ENCODE results near the gene POLDIP3.

POLDIP3 gene

DNA sequence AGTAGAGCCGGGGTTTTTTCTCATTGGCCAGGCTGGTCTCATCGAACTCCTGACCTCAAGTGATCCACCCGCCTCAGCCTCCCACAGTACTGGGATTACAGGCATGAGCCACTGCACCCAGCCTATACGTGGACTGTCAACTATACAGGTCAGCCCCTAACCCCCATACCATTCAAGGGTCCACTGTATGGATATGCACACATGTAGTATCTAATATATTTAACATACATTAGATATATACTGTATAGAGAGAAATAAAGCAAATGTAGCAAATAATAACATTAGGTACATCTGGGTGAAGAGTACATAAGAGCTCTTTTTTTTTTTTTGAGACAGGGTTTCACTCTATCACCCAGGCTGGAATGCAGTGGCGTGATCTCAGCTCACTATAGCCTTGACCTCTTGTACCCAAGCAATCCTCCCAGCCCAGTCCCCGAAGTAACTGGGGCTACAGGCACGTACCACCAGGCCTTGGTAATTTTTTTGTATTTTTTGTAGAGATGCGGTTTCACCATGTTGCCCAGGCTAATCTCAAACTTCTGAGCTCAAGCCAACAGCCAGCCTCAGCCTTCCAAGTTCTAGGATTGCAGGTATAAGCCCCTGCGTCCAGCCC is 27.2 kb upstream of the POLDIP3 start:
- DNase-seq, result no peak

DNA sequence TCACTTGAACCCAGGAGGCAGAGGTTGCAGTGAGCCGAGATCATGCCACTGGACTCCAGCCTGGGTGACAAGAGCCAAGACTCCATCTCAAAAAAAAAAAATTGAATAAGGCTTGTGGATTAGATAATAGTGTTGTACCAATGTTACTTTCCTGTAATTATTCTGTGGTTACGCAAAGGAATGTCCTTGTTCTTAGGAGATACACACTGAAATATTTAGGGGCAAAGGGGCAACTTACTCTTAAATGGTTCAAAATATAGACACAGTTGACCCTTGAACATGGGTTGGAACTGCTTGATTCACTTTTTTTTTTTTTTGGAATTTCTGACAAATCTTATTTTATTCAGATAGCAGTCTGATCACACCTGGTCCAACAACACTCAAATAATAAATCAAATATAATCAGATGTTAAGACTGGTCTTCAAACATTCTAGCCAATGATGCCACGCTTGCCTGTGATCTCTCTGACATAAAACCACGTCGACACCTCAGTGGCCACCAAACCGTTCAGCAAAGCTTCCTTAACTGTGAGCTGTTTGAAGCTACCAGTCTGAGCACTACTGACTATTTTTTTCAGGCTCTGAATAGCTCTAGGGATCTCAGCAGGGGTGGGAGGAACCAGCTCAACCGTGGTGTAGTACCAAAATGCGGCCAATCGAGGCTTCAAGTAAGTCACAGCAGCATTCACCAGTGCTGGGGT is 25.0 kb upstream of the POLDIP3 start:
- no peak for DNase-seq

DNA sequence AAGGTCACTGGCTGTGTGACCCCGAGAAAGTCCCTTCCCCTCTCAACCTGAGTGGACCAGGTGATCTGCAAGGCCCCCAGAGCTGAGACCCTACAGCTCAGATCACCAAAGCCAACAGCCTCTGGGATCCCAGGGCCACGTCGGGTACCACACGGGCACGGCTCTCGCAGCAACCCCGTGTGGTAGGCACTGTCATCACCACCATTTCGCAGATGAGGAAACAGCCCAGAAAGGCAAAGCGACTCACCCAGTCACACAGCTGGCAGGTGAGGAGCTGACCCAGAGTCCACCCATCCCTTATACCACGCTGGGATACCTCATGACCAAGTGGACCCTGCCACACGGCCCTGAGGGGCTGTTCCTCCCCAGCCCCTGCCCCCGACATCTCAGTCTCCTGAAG is 22.9 kb upstream of the POLDIP3 start:
- DNase-seq, result no peak

DNA sequence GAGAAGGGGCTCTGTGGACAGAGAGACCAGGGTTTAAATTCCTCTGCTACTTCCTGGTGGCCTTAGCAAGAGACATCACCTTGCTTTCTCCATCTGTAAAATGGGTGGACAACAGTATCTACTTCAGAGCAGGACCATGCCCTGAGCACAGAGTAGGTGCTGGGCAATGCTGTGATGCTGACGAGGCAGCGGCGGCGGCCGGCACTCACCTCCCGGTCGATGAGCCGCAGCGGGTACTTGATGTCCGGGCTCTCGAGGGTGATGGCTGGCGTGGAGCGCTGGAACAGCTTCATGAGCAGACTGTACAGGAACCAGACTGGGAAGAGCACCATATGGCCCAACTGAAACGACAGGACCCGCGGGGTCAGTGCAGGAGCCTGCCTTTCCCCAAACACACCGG is 21.8 kb upstream of the POLDIP3 start:
- DNase-seq, result no peak

DNA sequence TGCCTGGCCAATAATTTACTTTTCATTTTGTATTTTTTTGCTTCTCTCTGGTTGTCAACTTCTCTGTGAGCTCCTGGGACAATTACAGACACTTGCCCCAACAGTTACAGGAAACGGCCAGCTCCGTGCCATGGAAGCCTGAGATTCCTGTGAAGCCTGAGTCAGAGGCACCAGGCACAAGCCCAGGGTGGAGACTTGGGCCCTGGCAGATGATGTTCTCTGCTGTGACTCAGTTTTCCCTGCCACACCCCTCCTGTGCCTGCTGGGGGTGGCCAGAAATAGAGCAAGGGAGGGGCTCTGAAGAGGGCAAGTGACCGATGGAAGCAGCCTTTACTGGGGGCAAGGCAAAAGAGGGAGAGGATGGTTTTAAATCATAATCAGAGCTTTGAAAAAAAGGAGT is 20.8 kb upstream of the POLDIP3 start:
- DNase-seq, result no peak

DNA sequence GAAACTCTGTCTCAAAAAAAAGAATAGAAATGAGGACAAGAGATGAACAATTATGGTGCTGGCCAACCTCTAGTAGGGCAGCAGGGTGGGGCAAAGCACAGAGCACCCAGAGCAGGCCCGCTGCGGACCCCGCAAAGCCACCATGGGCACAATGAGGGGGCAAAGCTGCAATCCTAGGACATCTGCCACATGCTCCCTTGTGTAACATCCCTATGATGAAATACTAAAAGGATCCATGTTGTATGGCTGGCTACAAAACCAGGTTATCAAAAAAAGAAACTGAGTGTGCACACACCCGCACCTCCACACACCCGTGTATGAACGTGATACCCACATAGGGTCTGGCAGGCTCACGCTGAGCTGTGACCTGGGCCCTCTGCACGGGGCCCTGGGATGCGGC is 18.3 kb upstream of the POLDIP3 start:
- DNase-seq, result no peak

DNA sequence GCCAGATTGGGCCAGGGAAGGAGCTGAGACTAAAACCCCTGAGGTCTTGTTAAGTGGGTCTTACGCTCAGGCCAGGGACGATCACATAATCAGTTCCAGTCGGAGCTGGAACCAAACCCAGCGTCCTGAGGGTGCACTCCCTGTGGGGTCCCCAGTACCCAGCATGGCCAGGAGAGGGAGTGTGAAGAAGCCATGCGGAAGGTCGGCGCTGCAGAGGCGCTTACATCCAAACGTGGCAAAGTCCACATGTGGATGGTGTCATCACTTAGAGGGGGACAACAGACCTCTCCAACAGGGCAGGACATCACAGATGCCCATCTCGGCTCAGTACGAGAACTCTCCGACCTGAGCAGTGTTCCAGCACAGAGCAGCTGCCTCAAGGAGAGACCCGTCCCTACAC is 17.4 kb upstream of the POLDIP3 start:
- DNase-seq, result no peak

DNA sequence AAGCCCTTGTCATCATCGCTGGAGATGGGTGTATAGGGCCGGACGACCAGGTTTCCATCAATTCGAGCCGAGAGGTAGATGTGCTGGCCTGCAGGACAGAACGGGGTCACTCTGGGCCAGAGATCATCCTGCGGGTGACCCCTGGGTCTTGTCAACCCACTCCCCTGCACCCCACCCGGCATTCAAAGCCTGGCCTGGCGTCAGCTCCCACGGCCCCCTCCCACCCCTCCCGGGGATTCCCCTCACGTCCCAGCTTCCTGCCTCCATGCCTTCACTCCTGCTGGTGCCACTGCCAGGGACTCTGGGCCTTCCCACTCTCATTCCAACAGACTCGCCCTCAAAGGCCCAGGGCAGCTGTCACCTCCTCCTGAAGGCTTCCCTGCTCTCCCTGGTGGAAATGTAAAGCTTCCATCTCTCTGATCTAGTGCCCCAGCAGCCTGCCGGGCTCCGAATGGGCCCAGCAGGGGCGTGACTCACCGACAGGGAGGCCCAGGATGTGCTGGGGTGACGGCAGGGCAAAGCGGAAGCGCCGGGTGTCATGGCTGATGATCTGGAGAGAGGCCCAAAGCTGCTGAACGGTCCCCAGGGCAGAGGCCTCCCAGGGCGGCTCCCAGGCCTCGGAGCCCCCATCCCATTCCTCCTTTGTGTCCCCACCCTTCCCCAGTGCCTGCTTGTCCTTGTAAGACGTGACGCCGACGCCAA is 16.4 kb upstream of the POLDIP3 start:
- no peak for DNase-seq

DNA sequence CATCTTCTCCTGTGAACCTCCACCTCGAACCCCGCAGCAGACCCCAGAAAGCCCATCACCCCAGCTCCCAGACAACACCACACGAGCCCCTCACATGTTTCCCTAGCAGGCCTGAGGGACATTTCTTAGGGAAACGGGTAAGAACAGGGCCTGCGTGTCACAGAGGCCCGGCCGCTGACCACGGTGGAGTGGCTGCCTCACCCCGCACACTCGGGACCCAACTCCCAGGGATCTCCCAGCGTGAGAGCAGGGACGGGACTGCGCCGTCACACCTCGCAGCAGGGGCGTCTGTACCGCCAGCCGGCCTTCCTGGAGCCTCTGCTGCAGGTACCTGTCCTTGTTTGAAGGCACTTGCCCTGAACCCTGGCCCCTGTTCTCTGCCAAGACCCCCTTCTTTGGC is 15.5 kb upstream of the POLDIP3 start:
- peak in 1 of 2 experiments; percentile 49 for DNase-seq

DNA sequence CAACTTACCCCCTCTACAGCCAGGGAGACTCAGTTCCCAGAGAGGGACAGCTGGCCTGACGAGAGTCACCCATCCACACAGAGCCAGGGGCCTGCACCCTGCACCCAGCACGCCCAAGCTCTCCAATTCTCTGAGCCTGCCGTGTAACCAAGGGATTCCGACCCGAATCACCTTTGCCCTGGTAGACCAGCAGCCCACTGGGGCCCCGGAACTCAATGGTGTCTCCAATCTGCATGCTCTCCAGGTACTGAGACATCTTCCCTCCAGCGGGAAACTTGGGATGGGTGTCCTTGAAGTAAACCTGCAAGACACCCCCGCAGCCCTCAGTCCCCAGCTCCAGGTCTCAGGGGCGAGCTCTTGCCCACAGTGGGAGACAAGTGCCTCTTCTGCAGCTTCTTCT is 13.3 kb upstream of the POLDIP3 start:
- DNase-seq, result no peak

DNA sequence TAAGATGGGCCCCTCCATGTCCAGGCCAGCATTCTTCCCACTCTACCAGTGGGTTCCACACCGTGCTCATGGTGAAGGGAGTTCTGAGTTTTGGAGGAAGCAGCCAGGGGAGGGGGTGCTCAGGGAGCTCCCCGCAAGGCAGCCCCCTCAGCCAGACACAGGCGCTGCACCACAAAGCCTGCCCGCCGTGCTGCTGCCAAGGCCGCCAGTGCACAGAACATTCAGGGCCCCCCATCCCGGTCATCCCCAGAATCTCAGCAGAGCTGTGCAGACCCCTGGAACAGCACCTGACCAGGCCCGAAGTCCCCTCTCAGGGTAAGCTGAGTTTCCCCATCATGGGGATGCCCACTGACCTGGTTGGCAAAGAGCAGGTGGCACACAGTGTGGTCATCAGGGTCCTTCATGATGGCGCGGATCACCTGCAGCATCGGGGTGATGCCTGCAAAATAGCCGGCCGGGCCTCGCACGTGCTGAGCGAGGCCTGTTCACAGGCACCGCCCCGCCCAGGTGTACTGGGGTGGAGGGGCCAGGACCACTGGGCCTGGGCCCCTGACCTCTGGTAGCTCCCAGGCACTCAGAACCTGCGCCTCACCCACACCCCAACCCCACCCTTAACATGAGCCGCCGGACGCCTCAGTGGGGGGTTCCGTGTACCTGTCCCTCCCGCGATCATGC is 12.4 kb upstream of the POLDIP3 start:
- no peak for DNase-seq

DNA sequence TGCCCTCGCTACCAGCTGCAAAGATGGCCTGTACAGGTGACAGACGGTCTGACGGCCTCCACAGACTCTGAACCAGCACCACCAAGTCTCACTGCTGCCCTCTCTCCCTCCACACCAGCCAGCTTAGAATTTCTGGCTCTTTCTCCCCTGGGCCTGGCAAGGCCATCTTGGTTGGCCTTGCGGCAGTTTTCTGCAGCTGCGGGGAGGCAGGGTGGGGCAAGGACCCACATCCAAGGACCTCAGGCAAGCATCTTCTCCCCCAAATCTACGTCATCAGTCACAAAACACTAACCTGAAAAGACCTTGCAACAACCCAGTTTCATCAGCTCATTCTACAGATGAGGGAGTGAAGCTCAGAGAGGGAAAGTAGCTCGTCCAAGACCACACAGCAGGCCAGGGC is 11.7 kb upstream of the POLDIP3 start:
- no peak for DNase-seq

DNA sequence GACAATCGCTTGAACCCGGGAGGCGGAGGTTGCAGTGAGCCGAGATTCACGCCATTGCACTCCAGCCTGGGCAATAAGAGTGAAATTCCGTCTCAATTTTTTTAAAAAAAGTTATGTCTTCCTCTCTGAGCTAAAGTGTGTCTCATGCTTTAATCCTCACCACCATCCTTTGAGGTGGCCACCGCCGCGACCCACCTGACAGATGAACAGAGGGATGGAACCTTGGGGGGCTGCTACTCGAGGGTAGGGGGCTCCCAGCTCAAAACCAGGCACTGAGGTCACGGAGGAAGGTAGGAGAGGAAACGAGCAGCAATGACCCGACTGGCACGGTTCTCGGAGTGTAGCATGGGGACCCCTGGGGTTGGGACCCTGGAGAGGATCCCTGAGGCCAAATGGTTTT is 10.7 kb upstream of the POLDIP3 start:
- no peak for DNase-seq

DNA sequence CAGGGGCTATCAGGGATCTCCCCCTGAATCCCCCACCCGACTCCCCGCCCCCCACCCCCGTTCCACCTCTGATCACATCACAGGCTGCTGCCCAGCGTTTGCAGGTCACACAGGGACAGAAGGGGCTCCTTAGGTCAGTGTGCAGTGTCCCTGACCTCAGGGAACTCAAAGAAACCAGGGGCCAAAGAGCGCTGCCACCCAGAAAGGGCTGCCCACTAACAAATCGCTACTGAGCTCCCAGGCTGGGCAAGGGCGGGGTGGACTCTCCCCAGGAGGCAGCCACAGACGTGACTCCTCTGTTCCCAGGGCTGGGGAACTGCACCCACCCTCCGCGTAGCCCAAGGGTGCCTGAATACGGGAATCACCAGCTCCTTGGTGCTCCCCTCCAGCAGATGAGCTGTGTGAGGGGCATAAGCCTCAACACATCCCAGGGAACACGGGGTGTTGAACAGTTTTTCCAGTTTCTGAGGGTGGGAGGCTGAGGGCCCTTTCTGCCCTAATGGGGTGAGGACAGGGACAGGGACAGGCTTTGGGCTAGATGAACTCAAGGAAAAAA is 9.9 kb upstream of the POLDIP3 start:
- no peak for DNase-seq

DNA sequence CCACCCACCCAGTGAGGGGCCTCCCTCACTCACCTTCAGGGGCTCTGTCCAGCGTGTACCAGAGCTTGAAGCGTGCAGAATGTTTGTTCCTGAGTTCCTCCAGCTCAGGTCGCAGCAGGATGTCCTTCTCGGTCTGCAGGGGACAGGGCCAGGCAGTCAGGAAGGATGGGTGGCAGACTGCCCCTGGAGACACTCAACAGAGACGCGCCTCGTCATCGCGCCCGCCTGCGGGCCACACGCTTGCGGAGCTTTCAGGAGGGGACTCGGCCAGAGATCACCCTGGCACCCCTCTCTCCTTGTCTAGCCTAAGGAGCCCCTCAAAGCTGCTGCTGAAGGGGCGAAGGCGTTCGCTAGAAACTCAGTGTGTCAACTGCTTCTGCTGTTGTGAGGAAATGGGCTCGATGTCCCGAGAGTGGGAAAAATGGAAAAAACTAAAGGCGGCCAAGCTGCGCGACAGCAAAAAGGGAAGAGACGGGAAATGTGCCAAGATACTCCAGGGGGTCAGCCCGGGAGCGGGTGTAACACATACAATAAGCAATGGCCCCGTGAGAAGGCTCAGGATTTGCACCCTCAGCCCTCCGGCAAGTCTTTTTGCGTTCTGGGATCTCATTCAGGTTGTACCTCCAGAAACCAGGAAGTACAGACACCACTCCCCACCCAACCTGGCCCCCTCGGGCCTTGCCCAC is 9.2 kb upstream of the POLDIP3 start:
- DNase-seq, result no peak

DNA sequence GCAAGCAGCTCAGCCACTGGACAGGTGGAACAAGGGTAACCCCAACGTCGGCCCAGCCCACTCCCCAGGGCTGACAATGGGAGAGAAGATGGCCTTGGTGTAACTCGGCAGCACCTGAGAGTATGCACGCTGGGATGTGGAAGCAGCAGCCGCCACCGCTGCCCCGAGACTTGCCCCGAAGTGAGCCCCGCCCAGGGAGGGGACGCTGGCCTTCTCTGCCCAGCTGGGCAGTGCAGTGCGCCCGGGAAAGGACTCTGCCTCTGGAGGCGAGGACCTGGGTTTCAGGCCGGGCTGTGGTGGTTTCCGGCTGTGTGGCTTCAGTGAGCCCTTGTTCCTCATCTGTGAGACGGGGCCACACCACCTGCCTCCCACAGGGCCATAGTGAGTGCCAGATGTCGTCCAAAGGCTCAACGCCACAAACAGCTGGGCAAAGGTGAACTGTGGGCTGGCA is 8.6 kb upstream of the POLDIP3 start:
- DNase-seq, result no peak

DNA sequence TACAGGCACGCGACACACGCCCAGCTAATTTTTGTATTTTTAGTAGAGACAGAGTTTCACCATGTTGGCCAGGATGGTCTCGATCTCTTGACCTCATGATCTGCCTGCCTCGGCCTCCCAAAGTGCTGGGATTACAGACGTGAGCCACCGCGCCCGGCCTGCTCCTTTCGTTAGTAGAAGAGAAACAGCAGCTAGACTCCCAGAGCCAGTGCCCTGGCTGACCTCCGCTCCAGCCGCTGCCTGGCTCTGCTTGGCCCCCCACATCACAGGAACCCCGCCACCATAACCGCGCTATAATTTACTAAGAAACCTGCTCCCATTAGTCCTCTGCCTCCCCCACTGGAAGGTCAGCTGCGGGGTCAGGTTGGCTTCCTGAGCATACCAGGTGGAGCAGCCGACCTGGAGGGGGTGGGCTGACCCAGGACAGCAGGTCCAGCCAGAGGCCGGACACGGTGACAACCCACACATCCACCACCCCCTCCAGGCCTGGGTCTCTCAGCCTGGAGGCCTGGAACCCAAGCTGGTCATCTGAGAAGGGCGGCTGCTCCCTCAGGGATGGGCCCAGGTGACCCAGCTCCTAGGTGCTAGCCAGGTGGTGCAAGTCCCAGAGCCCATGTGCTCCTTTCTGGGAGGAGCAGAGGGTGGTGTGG is 7.5 kb upstream of the POLDIP3 start:
- no peak for DNase-seq

DNA sequence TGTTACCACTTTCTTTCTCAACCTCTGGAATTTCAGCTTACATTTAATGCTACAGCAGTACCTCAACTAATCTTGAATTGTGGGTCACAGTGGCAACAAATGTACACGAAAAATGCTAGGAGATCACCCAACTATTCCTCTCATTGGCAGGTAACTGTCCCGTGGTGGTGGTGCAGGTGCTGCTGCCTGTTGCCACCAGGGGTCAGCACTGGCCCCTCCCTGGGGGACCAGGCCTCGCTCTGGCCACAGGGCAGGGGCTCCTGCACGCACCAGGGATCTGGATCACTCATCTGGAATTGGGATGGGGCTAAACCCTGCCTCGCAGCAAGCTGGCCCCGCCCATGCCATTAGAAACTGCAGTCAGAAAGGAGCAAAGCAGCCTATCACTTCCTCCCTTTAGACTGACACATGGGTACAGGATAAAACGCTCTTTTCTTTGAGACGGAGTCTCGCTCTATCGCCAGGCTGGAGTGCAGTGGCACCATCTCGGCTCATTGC is 6.9 kb upstream of the POLDIP3 start:
- peak; percentile 11 to 77 for DNase-seq

DNA sequence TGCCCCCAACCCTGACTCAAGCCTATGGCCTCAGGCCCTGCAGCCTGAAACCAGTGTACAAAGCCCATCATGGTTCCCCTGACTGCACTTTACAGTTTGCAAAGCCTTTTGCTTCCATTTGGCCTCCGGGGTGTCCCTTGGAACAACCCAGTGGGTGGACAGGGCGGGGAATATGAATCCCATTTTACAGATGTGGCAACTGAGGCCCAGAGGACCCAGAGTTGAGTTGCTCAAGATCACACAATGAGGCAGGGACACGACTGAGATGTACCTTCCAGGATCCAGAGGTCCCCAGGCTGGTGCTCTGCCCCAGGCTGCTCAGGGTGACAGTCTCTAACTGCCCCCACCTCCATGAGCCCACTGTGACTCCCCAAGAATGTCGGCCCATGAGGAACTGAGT is 5.4 kb upstream of the POLDIP3 start:
- no peak for DNase-seq

DNA sequence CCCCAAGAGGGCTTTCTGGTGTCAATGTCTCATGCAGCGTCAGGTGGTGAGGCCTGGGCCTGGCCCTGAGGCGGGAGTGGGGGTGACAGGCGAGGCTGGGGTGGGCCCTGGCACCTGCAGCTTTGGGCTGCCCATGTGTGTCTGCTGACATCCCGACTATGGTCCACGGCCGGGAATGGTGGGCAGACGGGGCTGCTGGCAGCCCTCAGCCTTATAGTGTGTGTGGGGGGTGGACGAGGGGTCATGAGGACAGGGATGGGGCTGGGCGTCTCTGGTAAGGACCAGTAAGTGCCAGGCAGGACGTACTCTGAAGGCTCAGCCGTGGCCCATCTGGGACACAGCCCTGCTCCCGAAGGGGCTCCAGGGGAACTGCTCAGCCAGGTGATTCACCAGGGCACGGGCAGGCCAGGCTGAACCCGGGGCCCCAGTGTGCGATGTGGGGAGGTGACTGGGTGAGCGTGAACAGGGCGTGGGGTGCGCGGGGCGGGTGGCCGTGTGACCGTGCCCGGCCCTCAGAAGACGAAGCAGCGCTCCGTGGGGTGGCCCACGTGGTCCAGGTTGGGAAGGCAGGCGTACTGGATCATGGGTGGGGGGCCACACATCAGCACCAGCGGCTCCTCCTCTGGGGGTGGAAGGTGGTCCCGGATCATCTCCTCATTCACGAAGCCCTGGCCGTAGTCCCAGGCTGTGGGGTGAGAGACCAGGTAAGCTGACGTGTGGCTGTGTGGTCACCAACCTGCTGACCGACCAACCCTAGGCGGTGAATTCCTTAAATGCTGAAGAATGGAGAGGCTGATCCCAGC is 4.8 kb upstream of the POLDIP3 start:
- DNase-seq, result no peak

All from NCI-H526 (cell line).